ENCODE measurements around the gene CHPF.

Gene CHPF

GRCh38 chr2:219521066-219521880, 22.3 kb downstream of the CHPF start:
- peak; percentile 50 for TF ChIP-seq CTCF (IDR thresholded peaks at IDR 0.05)
- H3K9ac ChIP-seq: no peak overlapping the region
- no peaks in the 10 kb centered on the region for H3K4me1 ChIP-seq
- H3K9me3 ChIP-seq (ENCODE audit: control insufficient read depth, low read length): no peaks in the 10 kb centered on the region
- peaks cover 6% of the 10 kb centered on the region for H3K27me3 ChIP-seq (ENCODE audit: control insufficient read depth, insufficient read depth, low read length)
- no peak overlapping the region for H3K4me2 ChIP-seq (ENCODE audit: low read length)
- no peak overlapping the region for H3K27ac ChIP-seq
- H3K36me3 ChIP-seq (ENCODE audit: control insufficient read depth, insufficient read depth, low read length): no peaks in the 10 kb centered on the region
- H2AFZ ChIP-seq: peak overlapping the region; percentile 33
- no peak overlapping the region for H3K4me3 ChIP-seq (ENCODE audit: low read depth, low read length)
- H3K79me2 ChIP-seq: no peaks in the 10 kb centered on the region

GRCh38 chr2:219520079-219520478, 23.5 kb downstream of the CHPF start:
- H3K4me3 ChIP-seq (ENCODE audit: low read depth, low read length): no peak overlapping the region
- no peaks in the 10 kb centered on the region for H3K79me2 ChIP-seq
- no peaks in the 10 kb centered on the region for H3K9me3 ChIP-seq (ENCODE audit: control insufficient read depth, low read length)
- H3K4me2 ChIP-seq (ENCODE audit: low read length): no peak overlapping the region
- H3K36me3 ChIP-seq (ENCODE audit: control insufficient read depth, insufficient read depth, low read length): no peaks in the 10 kb centered on the region
- H3K4me1 ChIP-seq: no peaks in the 10 kb centered on the region
- peaks cover 6% of the 10 kb centered on the region for H3K27me3 ChIP-seq (ENCODE audit: control insufficient read depth, insufficient read depth, low read length)
- H3K9ac ChIP-seq: no peak overlapping the region
- no peak overlapping the region for H2AFZ ChIP-seq
- TF ChIP-seq CTCF (IDR thresholded peaks at IDR 0.05): no peak
- no peak overlapping the region for H3K27ac ChIP-seq

GRCh38 chr2:219519526-219519916, 24.1 kb downstream of the CHPF start:
- Histone ChIP-seq H3K36me3 (ENCODE audit: control insufficient read depth, insufficient read depth, low read length) (no peaks in the 10 kb centered on the region), H3K4me1 (peaks cover under 1% of the 10 kb centered on the region), H3K4me3 (ENCODE audit: low read depth, low read length) (no peak overlapping the region), H2AFZ (no peak overlapping the region), H3K27me3 (ENCODE audit: control insufficient read depth, insufficient read depth, low read length) (peaks cover 6% of the 10 kb centered on the region), H3K4me2 (ENCODE audit: low read length) (no peak overlapping the region), H3K9ac (no peak overlapping the region), H3K79me2 (no peaks in the 10 kb centered on the region), H3K27ac (no peak overlapping the region), H3K9me3 (ENCODE audit: control insufficient read depth, low read length) (no peaks in the 10 kb centered on the region)
- no peak for TF ChIP-seq CTCF (IDR thresholded peaks at IDR 0.05)

GRCh38 chr2:219517954-219518778, 25.4 kb downstream of the CHPF start:
- H3K9ac ChIP-seq: no peak overlapping the region
- no peaks in the 10 kb centered on the region for H3K9me3 ChIP-seq (ENCODE audit: control insufficient read depth, low read length)
- TF ChIP-seq CTCF (IDR thresholded peaks at IDR 0.05): no peak
- no peak overlapping the region for H3K4me3 ChIP-seq (ENCODE audit: low read depth, low read length)
- peaks cover 6% of the 10 kb centered on the region for H3K4me1 ChIP-seq
- H3K79me2 ChIP-seq: no peaks in the 10 kb centered on the region
- no peak overlapping the region for H2AFZ ChIP-seq
- peaks cover 12% of the 10 kb centered on the region for H3K27me3 ChIP-seq (ENCODE audit: control insufficient read depth, insufficient read depth, low read length)
- H3K27ac ChIP-seq: no peak overlapping the region
- no peak overlapping the region for H3K4me2 ChIP-seq (ENCODE audit: low read length)
- no peaks in the 10 kb centered on the region for H3K36me3 ChIP-seq (ENCODE audit: control insufficient read depth, insufficient read depth, low read length)
